CD4-positive, alpha-beta T cell treated with Interleukin-17A for 4 hours (primary cell): ENCODE measurements around the gene AP3S1.
A peak's percentile ranks its signal among the peaks of the same experiment; 100 is the strongest.
"Not testable (repeated sequence)": the region's sequence is repeated elsewhere in the genome, so short reads cannot be mapped to it uniquely, and the experiment has no call there.

ENCODE experiments used
- DNase-seq: peaks from one replicate; pipeline ENCODE4 v3.0.0-alpha.2; 2020; ENCODE audit warnings: mixed read lengths

Gene AP3S1

DNA sequence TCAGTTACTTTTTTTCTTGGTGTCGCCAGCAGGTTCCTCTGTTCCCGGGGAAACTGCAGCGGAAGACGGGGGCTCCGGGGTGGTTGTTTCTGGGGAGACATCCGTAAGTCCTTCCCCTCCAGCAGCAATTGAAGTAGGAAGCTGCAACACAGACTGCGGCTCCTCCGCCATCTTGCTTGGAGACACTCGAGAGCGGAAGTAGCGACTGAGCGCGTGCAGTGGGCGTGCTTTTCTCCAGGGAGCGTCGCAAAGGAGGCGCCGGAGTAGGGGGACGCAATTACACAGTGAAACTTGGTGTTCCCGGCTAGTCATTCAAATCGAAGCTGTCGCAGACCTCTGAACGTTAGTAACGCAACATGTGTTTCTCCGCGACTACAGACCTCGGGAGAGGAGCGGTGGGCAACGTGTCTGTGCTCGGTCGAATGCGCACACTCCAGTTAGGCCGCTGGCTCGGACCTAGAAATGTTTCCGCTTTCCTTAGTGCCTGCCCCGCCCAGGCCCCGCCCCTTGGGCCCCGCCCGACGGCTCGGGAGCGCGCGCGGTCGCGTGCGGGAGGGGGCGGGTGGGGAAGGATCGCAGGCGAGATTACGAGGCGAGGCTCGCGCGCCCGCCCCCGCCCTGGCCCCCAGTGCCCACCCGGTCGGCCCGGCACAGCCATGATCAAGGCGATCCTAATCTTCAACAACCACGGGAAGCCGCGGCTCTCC, at the start of gene AP3S1, which contains the start of gene ATG12:
TSS of gene AP3S1 (plus strand) at position 554 of the 707 bp plus-strand sequence. CDS start at position 657, 103 bp downstream.
TSS of gene ATG12 (minus strand) at position 184 of the 707 bp plus-strand sequence. CDS start at position 171, 13 bp downstream.
- DNase-seq: peak; percentile 92

DNA sequence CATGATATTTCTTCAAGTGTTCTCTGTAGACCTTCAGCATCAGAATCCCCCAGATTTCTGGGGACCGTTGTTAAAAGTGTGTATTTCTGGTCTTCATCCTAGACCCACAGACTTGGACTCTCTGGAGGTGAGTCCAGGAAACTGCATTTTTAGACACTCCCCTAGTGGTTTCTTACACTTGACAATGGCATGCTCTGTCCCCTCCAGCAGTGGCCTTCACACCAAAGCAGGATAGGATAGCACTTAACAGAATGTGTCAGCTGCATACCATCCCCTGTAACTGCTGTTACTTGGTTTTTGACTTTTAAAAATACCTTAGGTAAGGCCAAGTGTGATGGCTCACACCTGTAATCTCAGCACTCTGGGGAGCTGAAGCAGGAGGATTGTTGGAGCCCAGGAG, 46.0 kb upstream of the AP3S1 start:
- no peak for DNase-seq

DNA sequence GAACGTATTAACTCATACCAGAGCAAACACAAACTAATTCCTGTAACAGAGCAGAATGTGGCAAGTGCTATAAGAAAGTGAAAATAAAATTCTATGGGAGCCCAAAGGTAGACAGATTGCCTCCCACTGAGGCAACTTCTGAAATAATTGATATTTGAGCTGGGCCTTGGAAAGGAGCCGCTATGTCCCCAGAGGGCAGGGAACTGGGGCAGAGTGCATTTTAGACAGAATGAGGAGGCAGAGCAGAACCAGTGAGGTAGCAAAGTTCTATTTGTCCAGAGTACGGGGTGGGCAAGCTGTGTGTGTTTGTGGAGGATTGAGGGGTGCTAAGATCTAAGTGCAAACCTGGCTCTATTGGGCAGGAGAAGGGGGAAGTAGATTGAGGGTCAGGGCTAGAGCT, 45.1 kb upstream of the AP3S1 start:
- no peak for DNase-seq

DNA sequence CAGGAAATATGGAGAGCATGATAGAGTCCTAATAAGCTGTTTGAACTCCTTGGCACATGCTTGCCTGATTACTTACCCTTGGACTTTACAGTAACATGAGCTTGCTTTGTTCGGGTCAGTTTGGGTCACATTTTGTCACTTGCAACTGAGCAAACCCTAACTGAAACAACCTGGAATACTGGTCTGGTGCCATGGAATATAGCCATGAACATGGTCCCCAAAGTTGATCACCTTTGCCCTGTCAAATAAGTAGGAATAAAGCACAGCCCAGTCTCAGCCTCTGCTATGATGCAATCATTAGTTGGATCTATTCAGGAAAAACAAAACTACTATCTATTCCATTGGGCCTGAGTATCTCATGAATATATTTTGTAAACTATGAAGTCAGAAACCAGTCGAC, 43.5 kb upstream of the AP3S1 start:
- DNase-seq: no peak

DNA sequence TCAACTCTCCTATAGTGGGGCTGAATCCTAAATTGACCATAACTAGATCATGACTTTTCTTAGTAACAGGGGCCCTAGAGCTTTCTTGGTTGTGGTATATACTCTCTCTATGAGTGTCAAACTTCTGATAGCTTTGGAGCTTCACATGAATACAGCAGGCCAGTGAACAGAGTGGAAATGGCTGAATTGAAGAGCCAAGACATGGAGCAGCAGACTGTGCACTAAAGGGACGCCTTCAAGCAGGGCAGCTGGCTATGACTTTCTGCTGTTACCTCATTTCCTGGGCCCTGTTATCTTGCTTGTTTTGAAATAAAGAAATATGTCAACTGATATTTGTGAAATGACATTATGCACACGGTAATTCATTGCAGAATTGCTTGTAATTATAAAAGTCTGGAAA, 41.6 kb upstream of the AP3S1 start:
- DNase-seq: no peak

DNA sequence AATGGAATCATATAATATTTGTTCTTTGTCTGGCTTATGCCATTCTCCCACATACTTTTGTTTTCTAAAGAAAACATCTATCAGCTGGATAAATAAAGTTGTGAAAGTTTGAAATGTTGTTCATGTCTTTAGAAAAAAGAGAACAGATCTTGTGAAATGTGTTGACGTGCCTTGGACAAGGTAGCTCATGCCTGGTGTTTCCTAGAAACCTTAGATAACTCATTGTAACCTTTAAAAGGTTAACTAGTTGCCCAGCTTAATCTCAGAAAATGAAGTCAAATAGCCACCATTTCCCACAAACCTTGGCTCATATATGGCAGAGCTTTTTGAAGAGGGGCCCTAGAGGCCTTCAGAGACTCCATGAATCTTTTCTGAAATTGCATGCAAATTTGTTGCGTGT, 40.6 kb upstream of the AP3S1 start:
- no peak for DNase-seq

DNA sequence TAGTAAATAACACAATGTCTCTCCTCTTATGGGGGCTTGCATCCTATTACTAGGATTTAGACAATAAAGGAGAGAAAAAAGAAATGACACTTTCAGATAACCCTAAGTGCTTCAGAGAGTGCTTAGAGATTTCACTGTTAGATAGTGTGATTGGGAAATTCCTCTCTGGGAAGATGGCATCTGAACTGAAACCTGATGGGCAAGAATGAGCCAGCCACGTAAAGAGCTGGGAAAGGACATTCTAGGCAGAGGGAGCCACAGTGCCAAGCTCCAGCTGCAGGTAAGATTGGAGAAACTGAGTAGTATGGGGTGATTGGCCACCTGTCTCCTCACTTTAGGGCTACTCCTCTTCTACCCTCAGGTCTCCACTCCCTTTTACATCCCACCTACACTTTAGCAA, 39.8 kb upstream of the AP3S1 start:
- no peak for DNase-seq

DNA sequence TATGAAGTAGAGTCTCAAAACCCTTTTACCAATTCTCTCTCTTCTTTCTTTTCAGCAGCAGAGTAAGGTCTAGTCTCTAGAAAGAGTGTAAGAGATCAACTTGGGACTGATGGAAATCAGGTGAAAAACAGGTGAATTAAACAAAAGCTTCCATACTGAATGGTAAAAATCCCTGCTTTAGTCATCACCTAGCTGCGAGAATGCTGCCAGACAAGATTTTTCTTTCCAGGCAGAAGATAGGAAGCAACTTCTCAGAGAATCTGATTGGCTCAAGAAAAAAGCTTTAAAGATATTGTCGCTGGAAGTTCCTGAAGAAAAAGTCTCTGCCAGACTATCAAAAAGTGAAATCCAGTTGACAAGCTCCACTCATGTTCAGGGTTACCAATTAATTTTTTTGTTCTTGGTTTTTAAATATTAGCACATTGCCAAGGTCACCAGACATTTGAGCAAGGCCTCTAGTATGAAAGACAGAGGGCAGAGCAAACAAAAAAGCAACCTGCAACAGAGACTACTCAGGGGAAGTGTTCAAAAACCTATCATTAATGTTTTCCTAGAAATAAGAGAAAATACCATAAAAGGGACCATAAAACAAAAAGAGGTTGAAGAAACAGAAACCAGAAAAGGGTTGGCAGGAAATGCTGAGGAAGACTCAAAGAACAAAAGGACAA, 34.6 kb upstream of the AP3S1 start:
- DNase-seq: no peak

DNA sequence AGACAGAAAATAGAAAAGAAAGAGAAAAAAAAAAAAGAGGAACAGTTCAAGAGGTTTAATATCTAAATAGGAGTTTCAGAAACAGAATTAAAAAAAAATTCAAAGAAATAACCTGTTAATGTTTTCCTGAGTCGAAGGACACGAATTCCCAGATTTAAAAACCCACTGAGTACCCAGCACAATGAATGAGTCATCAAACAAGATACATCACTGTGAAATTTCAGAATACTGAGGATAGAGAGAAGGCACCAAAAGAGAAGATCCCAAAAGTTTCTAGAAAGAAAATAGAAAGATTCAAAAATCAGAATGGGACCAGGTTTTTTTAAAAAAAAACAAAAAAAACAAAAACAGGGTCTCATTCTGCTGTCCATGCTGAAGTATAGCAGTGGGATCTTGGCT, 34.1 kb upstream of the AP3S1 start:
- DNase-seq: no peak

DNA sequence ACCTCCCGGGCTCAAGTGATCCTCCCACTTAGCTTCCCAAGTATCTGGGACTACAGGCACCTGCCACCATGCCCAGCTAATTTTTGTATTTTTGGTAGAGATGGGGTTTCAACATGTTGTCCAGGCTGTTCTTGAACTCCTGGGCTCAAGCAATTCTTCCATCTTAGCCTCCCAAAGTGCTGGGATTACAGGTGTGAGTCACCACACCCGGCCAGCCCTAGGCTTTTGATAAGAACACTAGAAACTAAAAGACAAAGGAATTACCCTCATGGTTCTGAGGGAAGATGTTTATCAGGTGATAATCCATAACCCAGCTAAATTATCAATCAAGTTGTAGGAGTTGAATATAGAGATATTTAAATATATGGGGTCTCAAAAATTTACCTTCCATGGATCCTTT, 33.7 kb upstream of the AP3S1 start:
- DNase-seq: not testable (repeated sequence)

DNA sequence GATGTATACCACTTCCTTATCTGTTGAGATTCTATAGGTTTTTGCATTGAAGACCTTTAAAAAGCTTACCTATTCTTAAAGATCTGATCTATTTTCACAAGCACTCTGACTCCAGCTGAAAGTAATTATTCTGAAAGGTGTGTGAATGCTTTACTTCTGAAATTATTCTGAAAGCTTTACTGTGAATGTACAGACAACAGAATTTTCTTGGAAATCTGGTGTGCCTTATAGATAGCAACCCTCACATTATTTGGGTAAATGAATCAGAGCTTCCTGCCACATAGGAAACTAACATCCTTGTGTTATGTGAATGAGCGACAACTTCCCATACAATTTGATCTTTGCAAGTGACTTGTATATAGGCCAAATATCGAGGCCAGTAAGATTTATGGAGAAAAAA, 31.8 kb upstream of the AP3S1 start:
- DNase-seq: no peak

DNA sequence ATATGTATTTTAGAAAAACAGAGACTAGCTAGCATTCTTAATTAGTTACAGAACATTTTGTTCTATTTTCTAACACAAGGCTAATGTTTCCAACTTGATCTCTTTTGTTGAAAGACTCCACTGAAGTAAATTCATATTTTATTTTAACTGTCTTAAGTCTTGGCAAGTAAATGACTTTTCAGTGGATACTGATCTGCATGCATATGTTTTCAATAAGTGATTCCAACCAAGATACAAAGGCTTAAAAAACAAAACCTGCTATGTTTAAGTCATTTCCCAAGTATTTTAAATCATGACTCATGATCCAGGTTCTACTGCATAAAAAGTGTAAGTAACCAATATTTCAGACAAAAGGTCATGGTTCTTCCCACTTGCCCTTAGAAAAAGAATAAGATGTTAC, 31.0 kb upstream of the AP3S1 start:
- no peak for DNase-seq

DNA sequence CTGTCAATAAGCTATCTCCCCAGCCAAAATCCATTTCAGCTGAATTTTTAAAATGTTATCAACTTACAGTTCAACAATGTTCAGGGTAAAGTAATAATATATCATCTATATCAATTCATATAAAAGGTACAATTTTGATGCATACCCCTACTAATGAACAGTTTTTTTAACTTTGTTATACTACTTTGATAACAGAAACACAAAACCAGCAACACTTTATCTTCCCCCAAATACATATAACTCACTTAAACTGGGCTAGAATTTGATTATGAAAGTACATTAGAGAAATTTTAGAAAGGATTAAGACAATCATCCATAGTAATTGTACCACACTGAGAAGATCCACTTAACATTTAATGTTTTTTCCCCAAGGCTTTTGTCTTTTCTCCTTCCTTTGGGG, 30.3 kb upstream of the AP3S1 start:
- no peak for DNase-seq

DNA sequence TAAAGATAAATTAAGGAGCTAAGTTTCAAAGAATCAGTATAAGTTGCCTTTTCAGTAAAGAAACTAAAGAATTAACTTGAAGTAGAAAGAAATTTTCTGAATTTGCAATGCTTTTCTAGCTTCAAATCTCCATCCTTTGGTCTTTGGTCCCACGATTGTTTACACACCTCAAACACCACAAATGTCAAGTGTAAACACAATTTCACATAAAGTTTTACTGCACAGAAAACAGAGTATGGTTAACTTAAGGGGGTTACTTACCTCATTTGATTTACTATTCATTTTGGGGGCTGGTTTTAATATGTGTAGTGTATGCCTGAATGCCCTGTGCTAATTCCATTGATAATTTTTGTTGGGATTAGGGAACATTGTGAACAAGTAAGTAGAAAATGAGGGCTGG, 29.4 kb upstream of the AP3S1 start:
- no peak for DNase-seq

DNA sequence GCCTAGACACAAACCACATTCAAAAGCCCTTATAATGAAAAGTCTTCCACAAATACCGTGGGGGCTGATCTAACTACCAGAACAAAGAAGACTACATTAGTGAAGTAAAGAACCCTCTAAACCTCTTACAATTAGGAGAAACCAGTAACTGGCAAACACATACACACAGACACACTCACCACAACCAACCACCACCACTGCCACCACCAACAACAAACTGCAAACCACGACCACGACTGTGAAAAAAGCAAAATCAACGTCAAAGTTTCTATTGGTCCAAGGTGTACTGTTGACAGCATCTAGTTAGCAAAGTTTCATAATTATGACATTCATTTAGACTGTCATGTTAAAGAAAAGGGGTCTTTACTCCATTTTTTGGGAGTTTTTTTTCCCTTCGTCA, 28.0 kb upstream of the AP3S1 start:
- no peak for DNase-seq

DNA sequence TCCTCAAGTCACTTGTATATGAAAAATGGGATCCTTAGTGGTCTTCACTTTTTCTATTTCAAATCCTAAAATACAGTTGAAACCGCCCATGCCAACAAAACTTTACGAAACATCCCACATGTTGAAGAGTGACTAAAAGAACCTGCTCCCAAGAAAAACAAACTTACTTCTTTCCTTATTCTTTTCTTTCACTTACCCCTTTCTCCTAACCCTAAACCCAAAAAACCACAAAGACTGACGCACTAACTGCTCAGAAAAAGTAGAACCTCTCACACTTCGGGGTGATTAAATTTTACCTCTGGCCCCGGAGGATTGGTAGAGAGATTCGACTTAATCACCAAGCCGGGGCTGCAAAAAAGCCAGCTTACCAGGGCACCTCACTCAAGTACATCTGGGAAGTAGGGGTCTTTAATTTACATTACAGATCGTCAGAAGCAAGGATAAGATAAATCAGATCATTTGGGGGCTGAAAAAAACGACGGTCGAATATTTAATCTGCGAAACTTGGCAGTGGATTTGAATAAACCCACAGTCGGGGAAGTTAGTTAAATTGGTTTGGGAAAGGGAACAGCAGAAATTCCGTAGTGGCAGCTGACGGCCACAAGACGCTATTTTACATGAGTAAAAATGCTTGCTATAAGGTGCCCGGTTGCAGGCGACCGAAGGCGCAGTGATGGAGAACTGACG, 26.6 kb upstream of the AP3S1 start:
- no peak for DNase-seq

DNA sequence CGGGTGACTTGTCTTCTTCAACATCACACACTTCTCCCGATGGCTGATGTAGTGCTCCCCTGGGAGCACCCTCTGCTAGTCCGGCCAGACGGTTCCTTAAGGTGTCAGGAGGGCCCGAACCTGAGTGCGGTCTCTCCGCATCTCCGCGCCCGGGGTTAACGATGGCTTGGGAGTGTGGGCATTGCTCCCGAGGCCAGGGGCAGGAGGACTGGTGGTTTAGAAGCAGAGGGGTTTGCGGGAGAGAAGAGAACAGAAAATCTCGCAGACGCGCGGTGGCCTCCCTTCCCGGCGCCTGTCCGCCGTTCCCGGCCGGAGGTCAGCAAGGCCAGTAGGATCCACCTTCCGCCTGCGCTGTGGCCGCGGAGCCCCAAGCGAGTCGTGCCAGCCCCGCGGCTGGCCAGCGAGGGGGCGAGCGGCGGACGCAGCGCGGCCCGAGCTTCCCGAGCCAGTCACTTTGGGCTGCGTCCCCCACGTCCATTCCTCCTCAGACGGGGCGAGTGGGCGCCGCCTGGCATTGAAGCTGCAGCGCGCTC, 26.0 kb upstream of the AP3S1 start:
- no peak for DNase-seq

DNA sequence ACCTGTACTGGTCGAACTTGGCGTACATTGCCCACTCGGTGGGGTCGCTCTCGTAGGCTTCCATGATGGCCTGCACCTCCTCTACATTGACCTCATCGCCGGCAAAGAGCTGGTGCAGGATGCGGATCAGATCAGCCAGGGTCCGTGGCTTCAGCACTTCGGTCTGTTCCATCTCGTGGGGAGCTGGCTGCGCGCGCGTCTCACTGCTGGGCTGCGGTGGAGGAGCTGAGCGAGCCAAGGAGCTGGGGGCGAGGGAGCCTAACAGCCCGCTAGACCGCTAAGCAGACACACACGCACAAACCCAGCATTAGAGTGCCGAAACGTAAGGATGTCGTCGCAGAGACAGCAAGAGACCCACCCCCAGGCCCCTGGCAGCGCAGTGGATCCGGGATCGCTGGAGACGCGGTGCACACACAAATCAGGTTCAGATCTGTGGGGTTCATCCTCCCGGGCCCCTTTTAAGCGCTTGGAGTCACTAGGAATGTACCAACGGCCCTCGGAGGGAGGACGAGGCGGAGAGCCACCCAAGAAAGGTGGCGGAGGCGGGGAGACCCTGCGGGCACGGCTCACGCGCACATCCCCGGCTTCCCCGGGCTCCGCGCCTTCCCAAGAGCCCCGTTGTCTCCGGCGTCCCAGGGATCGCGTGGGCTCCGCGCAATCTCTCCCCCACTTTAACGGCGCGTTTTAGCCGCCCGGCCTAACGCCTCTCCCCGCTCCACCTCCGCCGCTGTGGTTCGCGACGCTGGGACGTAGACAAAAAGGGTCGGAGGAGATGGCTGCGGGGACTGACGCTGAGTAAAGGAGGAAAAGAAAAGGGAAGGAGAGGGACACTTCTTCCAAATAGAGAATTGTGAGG, 25.3 kb upstream of the AP3S1 start, which contains the start of gene CDO1:
TSS of gene CDO1 (minus strand) at position 434 of the 856 bp plus-strand sequence. CDS start at position 172, 262 bp downstream.
- no peak for DNase-seq

DNA sequence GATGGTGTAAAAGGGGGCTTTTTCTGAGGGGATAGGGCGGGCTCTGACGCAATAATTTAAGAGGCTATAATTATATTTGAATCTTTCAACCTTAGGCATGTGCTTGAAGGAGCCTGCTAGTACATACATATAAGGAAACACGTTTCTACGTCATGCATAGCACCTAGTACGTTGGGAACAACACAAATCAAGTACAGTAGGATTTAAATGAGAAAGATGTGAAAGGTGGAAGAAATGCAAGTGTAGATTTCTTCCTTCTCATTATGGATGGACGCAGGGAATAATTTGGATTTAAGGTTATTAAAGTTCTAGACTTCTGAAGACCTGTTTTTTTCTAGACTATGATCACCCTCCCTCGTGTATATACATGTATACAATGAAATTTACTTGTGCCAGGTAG, 24.3 kb upstream of the AP3S1 start:
- no peak for DNase-seq

DNA sequence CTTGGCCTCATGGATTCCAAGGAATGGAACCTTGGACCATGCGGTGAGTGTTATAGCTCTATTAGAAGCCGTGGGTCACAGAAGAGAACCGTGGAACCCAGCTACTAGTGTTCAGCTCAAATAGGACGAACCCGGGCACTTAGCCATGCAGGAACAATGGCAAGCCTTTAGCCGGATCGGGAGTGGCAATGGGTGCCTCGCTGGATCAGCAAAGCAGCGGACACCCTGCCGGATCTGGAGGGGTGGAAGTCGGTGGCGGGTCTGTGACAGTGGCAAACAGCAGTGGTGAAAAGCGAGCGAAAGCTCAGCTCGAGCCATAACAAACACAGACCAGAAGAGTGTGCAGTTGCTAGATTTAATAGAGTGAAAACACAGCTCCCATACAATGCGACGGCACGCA, 22.9 kb upstream of the AP3S1 start:
- no peak for DNase-seq

DNA sequence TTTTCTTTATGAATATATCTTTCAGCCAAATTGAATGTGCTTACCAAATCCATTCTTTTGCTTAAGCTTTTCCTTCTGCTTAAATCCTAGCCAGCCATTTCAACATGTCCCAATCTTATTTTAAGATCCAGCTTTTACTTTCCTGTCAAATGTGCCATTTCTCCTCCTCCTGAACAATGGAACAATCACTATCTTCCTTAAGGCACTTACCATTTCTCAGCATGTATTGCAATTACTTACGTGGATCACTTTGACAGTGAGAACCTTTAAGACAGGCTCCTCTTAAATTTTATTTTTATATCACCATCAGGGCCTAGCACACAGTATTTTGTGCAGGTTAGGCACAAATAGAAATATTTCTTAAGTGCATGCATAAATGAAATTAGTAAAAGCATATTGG, 20.9 kb upstream of the AP3S1 start:
- DNase-seq: no peak

DNA sequence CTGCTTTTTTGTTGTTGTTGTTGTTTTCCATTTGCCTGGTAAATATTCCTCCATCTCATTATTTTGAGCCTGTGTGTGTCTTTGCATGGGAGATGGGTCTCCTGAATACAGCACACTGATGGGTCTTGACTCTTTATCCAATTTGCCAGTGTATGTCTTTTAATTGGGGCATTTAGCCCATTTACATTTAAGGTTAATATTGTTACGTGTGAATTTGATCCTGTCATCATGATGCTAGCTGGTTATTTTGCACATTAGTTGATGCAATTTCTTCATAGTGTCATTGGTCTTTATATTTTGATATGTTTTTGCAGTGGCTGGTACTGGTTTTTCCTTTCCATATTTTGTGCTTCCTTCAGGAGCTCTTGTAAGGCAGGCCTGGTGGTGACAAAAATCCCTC, 16.8 kb upstream of the AP3S1 start:
- not testable (repeated sequence) for DNase-seq

DNA sequence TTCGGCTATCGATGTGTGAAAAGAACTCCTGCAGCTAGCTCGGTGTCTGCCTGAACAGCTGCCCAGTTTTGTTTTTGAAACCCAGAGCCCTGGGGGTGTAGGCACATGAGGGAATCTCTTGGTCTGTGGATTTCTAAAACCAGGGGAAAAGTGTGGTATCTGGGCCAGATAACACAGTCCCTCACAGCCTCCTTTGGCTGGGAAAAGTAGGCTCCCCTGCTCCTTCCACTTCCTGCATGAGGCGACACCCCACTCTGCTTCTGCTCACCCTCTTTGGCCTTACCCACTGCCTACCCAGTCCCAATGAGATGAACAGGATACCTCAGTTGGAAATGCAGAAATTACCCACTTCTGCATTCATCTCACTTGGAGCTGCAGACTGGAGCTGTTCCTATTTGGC, 15.8 kb upstream of the AP3S1 start:
- DNase-seq: no peak
